K562 (cell line): ENCODE measurements around the gene VEGFB. TPM values are rescaled to one million over a fixed set of nuclear protein-coding genes. Genes with fewer than 3 reads are reported as not detected.
A peak's percentile ranks its signal among the peaks of the same experiment; 100 is the strongest.

ENCODE experiments used
- ASH1L ChIP-seq: fragments of 450-650 bp; IDR thresholded peaks from 2 replicates; pipeline ENCODE4 v1.6.1; 2018; ENCODE audit warnings: borderline replicate concordance, mild to moderate bottlenecking, low read depth; ENCODE audit not compliant: partially characterized antibody
- BDP1 ChIP-seq: IDR thresholded peaks from 3 replicates; pipeline ENCODE4 v1.6.1; 2011; ENCODE audit not compliant: insufficient read length, insufficient read depth
- KAT8 ChIP-seq: fragments of 450-650 bp; IDR thresholded peaks from 2 replicates; pipeline ENCODE4 v1.6.1; 2016; ENCODE audit warnings: low read depth, mild to moderate bottlenecking
- NCOA6 ChIP-seq: fragments of 450-650 bp; IDR thresholded peaks from 2 replicates; pipeline ENCODE4 v1.6.1; 2017; ENCODE audit warnings: mild to moderate bottlenecking
- PML ChIP-seq: IDR thresholded peaks from 2 replicates; pipeline ENCODE4 v1.6.1; 2012; ENCODE audit warnings: low read length, inconsistent platforms
- PTBP1 ChIP-seq: fragments of 200-400 bp; formaldehyde crosslinking; IDR thresholded peaks from 2 replicates; pipeline ENCODE4 v1.6.1; 2017; ENCODE audit warnings: low read depth, low read length
- SREBF1 ChIP-seq: fragments of 150-350 bp; IDR thresholded peaks from 2 replicates; pipeline ENCODE4 v1.6.1; 2014; ENCODE audit warnings: antibody characterized with exemption, low read depth, low read length, borderline replicate concordance
- TAF1 ChIP-seq: IDR thresholded peaks from 2 replicates; pipeline ENCODE4 v1.6.1; 2011; ENCODE audit warnings: mild to moderate bottlenecking, low read length, moderate library complexity; ENCODE audit not compliant: insufficient read depth, control insufficient read depth, severe bottlenecking; ENCODE audit errors: extremely low read depth
- ZNF217 ChIP-seq: sonication (generic); formaldehyde crosslinking; IDR thresholded peaks from 2 replicates; pipeline ENCODE4 v1.8.0; 2022; ENCODE audit warnings: mild to moderate bottlenecking, missing genetic modification reagents
- ZNF354B ChIP-seq: fragments of 250-450 bp; sonication (Bioruptor Pico); IDR thresholded peaks from 2 replicates; pipeline ENCODE4 v1.4.0; 2020
- ZNF507 ChIP-seq: conservative IDR thresholded peaks from 2 replicates; pipeline ENCODE4 v1.6.1; 2017; ENCODE audit warnings: missing genetic modification characterization, missing compliant biosample characterization
- ZSCAN32 ChIP-seq: fragments of 450-650 bp; formaldehyde crosslinking; IDR thresholded peaks from 2 replicates; pipeline ENCODE4 v1.4.0; 2020; ENCODE audit warnings: mild to moderate bottlenecking, moderate library complexity
- polyA plus RNA-seq, 8 experiments: library from polyadenylated mRNA; depleted of rRNA in 4 of 8; stranded (reverse) in 5 of 8; unstranded in 3 of 8; fragments of >200 nt; fragmentation: Nextera tagmentation in 2 of 8; fragmentation: Illumina TruSeq in 1 of 8; extraction: Ambion mirVana in 2 of 8; extraction: Trizol in 1 of 8; gene quantifications; 2 replicates each; pipeline versions ENCODE4 v1.2.1 to v1.2.3, GENCODE V29; 2011 to 2014; ENCODE audit warnings: inconsistent platforms in 1 of 8, missing spikeins in 1 of 8
- total RNA-seq, 7 experiments: library from RNA; depleted of rRNA in 6 of 7; stranded (reverse); fragments of >200 nt in 6 of 7; fragmentation: Illumina TruSeq in 2 of 7; extraction: Trizol in 2 of 7; gene quantifications; 2 replicates each; pipeline versions ENCODE4 v1.2.1 to v1.2.3, GENCODE V29; 2011 to 2021; ENCODE audit warnings: low replicate concordance in 1 of 7
- TF ChIP-seq, protein P1 (sequence below): sonication (generic); formaldehyde crosslinking; IDR thresholded peaks from 2 replicates; pipeline ENCODE4 v1.8.1; 2023; ENCODE audit warnings: missing genetic modification reagents, mild to moderate bottlenecking, borderline replicate concordance
- TF ChIP-seq, protein P2 (sequence below): fragments of 250-450 bp; sonication (Bioruptor Pico); IDR thresholded peaks from 2 replicates; pipeline ENCODE4 v1.9.0; 2021; ENCODE audit warnings: mild to moderate bottlenecking, inconsistent platforms
- TF ChIP-seq, protein P3 (sequence below): fragments of 450-650 bp; conservative IDR thresholded peaks from 2 replicates; pipeline ENCODE4 v1.6.1; 2016; ENCODE audit warnings: missing genetic modification characterization, low read depth, mild to moderate bottlenecking, missing compliant biosample characterization, moderate library complexity
- TF ChIP-seq, protein P4 (sequence below): fragments of 450-650 bp; IDR thresholded peaks from 2 replicates; pipeline ENCODE4 v1.6.1; 2016; ENCODE audit warnings: missing biosample characterization, missing genetic modification characterization
- TF ChIP-seq, protein P5 (sequence below): fragments of 250-450 bp; sonication (Bioruptor Pico); IDR thresholded peaks from 2 replicates; pipeline ENCODE4 v1.5.0; 2021

Gene VEGFB
- total and polyA plus RNA-seq, 9 of the 15 experiments (the other 6 are each of a cell fraction or from before 2014, with no cell fraction given): 11.0 to 83.4 (median 25.7) TPM

DNA sequence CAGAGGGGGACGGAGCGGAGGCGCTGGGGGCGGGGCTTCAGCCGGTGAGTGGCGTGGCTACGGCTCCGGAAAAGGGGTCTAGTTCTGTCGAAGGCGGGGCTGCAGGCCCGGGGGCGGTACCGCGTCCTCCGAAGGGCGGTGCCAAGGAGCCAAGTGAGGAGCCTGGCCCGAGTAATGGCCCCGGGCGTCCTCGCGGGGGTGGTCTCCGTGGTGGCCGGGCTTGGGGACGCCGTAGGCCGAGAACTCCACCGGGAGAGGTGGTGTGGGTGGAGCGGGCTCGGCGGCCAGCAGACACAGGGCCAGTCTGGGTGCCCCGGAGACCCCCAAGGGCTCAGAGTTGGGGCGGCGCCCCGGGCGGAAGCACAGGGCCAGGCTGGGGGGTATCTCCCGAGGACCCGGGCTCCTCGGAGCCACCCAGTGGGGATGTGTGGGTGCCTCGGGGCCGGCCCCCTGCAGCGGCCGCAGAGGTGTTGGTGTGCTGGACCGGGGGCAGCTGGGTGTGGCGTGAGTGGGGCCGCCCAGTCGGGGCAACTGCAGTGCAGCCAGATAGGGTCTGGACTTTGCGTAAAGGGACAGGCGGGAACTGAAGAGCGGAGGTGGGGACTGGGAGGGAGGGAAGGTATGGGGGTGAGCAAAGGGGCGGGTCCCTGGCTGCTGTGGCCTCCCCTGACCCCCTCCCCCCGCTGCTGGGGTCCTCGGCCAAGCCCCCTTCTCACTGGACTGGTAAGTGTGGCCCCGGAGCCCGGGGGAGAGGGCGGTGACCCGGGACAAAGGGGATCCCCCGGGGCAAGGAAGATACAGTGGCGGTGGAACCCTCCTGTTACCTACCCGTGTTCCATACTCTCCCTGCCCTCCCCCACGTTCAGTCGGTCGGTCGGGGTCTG is 7.3 kb downstream of the VEGFB start (continued):
- TF ChIP-seq, protein P1, sequence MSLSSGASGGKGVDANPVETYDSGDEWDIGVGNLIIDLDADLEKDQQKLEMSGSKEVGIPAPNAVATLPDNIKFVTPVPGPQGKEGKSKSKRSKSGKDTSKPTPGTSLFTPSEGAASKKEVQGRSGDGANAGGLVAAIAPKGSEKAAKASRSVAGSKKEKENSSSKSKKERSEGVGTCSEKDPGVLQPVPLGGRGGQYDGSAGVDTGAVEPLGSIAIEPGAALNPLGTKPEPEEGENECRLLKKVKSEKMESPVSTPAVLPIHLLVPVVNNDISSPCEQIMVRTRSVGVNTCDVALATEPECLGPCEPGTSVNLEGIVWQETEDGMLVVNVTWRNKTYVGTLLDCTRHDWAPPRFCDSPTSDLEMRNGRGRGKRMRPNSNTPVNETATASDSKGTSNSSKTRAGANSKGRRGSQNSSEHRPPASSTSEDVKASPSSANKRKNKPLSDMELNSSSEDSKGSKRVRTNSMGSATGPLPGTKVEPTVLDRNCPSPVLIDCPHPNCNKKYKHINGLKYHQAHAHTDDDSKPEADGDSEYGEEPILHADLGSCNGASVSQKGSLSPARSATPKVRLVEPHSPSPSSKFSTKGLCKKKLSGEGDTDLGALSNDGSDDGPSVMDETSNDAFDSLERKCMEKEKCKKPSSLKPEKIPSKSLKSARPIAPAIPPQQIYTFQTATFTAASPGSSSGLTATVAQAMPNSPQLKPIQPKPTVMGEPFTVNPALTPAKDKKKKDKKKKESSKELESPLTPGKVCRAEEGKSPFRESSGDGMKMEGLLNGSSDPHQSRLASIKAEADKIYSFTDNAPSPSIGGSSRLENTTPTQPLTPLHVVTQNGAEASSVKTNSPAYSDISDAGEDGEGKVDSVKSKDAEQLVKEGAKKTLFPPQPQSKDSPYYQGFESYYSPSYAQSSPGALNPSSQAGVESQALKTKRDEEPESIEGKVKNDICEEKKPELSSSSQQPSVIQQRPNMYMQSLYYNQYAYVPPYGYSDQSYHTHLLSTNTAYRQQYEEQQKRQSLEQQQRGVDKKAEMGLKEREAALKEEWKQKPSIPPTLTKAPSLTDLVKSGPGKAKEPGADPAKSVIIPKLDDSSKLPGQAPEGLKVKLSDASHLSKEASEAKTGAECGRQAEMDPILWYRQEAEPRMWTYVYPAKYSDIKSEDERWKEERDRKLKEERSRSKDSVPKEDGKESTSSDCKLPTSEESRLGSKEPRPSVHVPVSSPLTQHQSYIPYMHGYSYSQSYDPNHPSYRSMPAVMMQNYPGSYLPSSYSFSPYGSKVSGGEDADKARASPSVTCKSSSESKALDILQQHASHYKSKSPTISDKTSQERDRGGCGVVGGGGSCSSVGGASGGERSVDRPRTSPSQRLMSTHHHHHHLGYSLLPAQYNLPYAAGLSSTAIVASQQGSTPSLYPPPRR: 0 out of 2 replicates have a peak, but pooled peaks have one; percentile 58
- TF ChIP-seq ZNF217 (CRISPR knock-in tag): no peak
- TF ChIP-seq ASH1L: no peak
- TF ChIP-seq ZNF507 (tag): no peak
- no peak for TF ChIP-seq KAT8
- TF ChIP-seq, protein P2, sequence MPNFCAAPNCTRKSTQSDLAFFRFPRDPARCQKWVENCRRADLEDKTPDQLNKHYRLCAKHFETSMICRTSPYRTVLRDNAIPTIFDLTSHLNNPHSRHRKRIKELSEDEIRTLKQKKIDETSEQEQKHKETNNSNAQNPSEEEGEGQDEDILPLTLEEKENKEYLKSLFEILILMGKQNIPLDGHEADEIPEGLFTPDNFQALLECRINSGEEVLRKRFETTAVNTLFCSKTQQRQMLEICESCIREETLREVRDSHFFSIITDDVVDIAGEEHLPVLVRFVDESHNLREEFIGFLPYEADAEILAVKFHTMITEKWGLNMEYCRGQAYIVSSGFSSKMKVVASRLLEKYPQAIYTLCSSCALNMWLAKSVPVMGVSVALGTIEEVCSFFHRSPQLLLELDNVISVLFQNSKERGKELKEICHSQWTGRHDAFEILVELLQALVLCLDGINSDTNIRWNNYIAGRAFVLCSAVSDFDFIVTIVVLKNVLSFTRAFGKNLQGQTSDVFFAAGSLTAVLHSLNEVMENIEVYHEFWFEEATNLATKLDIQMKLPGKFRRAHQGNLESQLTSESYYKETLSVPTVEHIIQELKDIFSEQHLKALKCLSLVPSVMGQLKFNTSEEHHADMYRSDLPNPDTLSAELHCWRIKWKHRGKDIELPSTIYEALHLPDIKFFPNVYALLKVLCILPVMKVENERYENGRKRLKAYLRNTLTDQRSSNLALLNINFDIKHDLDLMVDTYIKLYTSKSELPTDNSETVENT (CRISPR knock-in tag): peak; percentile 66
- TF ChIP-seq NCOA6: no peak
- no peak for TF ChIP-seq BDP1
- no peak for TF ChIP-seq ZSCAN32 (CRISPR knock-in tag)
- TF ChIP-seq PTBP1: no peak
- TF ChIP-seq, protein P3, sequence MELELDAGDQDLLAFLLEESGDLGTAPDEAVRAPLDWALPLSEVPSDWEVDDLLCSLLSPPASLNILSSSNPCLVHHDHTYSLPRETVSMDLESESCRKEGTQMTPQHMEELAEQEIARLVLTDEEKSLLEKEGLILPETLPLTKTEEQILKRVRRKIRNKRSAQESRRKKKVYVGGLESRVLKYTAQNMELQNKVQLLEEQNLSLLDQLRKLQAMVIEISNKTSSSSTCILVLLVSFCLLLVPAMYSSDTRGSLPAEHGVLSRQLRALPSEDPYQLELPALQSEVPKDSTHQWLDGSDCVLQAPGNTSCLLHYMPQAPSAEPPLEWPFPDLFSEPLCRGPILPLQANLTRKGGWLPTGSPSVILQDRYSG (tag): no peak
- TF ChIP-seq PML: 0 out of 2 replicates have a peak, but pooled peaks have one; percentile 13
- TF ChIP-seq SREBF1: no peak
- no peak for TF ChIP-seq ZNF354B (CRISPR knock-in tag)
- TF ChIP-seq, protein P4, sequence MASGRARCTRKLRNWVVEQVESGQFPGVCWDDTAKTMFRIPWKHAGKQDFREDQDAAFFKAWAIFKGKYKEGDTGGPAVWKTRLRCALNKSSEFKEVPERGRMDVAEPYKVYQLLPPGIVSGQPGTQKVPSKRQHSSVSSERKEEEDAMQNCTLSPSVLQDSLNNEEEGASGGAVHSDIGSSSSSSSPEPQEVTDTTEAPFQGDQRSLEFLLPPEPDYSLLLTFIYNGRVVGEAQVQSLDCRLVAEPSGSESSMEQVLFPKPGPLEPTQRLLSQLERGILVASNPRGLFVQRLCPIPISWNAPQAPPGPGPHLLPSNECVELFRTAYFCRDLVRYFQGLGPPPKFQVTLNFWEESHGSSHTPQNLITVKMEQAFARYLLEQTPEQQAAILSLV (tag): no peak
- TF ChIP-seq, protein P5, sequence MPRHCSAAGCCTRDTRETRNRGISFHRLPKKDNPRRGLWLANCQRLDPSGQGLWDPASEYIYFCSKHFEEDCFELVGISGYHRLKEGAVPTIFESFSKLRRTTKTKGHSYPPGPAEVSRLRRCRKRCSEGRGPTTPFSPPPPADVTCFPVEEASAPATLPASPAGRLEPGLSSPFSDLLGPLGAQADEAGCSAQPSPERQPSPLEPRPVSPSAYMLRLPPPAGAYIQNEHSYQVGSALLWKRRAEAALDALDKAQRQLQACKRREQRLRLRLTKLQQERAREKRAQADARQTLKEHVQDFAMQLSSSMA (CRISPR knock-in tag): no peak
- TF ChIP-seq TAF1: peak; percentile 72
